Measurements from ENCODE around the gene XXYLT1.
"Not testable (repeated sequence)": the region's sequence is repeated elsewhere in the genome, so short reads cannot be mapped to it uniquely, and the experiment has no call there.

The XXYLT1 gene

DNA sequence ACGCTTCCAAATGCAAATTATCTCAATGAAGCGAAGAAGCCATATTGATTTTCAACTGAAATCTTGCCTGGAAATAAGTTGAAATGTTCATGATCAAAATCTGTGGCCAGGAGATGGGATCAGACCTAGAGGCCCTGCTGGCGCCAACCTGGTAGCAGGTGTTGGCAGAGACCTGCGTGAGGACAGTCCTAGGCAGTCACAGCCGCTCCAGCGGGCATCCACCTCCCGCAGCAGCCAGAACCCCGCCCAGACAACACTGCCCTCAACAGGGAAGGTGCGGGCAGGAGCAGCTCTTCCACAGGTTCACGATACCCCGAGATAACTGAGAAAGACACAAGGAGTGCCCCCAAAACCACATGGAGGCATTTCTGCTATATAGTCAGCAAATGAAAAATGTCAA is 145.3 kb downstream of the XXYLT1 start:
- DNase-seq, result no peak

DNA sequence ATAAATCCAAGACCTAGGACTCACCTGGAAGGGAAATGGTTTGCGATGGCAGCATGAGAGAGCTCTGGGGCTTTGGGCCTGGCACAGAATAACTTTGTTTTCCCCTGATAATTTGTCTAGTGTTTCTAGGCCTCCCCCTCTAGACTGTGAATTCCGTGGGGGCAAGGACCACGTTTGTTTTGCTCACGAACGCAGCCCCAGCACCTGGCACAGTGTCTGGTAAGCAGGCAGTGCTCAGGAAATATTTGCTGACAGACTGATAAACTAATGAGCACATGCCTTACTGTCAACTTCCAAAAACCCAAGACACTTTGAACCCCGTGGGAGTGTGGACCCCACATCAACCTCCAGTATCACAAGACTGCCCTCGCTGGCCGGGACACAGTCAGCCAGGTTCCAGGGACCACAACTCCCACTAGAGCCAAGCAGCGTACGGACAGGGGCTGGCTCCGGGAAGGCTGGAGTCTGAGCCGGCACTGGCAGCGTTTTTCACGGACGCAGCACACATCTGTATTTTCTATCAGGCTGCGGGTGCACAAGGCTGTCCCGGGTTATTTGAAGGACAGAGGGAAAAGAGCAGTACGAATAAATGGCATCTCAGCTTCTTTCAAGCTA is 146.5 kb downstream of the XXYLT1 start:
- DNase-seq, result no peak

DNA sequence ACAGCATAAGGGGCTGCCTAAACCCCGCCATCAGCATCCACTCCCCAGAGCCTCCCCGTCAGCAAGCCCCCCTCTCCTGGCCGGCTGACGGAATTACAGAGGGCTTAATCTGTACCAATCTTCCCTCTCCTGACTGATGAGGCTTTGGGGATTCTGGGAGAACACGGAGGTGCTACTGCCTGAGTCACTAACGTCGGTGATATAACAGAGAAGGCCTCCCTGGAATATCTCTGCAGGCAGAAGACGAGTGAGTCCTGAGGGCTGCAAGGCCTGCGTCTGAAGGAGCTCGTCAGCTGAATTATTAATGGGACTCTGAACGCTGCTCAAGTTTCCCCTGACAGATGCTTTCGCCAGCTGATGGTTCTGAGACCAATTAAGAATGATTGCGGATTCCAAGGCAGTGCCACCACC is 147.7 kb downstream of the XXYLT1 start:
- DNase-seq, result no peak

DNA sequence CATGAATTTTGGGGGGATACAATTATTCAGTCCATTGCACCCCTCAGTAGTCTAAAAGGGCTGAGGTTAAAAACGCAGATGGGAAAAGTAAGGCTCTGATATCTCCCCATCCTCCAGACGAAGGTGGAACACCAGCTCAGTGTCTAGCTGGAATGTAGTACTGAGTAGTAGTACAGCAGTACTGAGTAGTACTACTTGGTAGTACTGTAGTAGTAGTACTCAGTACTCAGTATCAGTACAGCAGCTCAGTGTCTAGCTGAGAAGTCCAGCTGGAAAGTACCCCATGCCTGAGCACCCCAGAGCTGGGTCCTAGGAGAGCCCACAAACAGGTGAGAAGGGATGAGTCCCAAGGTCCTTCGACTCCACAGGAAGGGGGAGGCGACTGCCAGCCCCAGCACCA is 148.7 kb downstream of the XXYLT1 start:
- DNase-seq, result no peak

DNA sequence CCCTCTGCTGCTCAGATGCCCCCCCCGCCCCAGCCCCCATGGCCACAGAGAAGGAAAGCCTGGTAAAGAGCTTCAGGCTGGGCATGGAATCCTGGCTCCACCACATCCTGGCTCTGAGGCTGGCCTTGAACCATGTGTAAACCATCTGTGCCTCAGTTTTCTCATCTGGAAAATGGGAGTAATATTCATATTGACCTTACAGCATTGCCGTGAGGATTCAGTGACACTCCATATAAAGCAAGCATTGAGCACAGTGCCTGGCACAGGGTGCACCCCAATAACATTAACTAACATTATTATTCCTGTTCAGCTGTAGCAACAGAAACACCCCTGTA is 150.7 kb downstream of the XXYLT1 start:
- no peak for DNase-seq

DNA sequence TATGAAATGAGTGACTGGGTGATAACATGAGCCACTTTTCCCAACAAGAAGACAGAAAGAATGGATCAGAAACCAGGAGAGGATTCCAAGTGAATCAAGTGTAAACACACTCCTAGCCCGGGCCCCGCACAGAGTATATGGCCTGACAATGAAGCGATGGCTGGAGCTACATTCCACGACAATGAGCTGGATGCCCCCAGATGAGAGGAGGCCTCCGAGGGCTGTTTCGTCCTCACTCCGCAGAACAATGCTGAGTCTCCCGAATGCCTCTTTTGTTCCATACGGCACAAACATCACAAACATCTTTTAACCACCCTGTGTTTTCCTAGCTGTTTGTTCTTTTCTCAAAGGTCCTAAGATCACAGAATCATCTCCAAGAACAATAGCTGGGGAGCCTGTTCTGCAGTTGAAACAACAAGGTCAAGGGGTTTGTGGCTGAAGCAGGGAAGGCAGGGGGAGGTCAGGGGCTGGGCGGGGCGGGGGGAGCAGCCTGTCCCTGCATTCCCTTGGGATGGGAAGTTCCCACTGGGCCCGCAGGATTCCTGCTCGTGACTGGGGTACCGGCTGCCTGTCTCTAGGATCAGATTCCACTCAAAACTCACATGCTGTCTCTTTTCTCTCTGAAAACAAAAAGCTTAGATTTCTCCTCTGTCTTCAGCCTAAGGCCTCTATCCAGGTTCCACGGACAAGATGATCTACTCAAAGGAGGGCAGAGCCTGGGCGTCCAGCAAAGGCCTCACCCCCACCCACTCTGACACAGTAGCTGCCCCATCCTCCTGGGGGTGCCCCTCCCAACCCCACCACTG is 151.3 kb downstream of the XXYLT1 start:
- DNase-seq, result no peak

DNA sequence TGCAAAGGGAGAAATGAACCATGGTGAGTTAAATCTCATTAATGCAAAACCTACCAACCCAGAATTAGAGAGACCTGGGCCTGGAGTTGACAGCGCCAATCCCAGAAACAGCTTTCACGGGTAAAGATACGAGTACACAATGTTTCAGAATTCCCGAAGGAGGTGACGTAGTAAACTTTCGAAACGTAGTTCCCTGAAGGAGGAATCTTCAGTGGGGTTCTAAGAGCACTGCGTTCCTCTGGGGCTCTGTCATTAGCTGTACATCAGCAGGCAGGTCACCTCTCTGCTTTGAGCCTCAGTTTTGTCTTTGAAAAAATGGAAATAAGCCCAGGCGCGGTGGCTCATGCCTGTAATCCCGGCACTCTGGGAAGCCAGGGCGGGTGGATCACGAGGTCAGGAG is 152.3 kb downstream of the XXYLT1 start:
- DNase-seq, result no peak

DNA sequence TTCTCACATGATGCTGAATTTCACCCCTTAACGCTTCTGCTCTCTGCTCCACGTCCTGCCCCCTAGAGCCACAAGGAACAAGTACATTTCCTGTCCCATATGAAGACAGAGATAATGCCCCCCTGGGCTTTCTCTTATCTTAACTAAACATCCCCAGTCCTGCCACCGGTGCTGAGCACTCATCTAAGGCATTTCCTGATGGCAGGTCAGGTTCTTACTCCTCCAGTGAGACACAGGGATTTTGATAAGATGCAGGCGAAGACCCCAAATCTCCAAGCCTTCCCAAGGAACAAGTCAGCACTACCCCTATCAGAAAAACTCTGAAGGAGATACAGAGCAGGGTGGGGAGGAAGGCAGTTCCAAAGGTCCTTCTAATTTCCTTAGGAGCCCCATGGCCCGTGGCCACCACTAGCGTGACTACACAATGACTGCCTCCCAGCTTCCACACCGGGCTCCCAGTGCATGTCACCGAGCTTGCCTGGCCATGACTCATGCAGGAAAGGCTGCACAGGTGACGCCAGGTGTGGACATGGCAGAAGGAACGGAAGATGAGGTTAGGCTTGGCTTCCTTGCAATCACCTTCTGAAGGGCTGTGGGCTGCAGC is 152.9 kb downstream of the XXYLT1 start:
- no peak for DNase-seq

DNA sequence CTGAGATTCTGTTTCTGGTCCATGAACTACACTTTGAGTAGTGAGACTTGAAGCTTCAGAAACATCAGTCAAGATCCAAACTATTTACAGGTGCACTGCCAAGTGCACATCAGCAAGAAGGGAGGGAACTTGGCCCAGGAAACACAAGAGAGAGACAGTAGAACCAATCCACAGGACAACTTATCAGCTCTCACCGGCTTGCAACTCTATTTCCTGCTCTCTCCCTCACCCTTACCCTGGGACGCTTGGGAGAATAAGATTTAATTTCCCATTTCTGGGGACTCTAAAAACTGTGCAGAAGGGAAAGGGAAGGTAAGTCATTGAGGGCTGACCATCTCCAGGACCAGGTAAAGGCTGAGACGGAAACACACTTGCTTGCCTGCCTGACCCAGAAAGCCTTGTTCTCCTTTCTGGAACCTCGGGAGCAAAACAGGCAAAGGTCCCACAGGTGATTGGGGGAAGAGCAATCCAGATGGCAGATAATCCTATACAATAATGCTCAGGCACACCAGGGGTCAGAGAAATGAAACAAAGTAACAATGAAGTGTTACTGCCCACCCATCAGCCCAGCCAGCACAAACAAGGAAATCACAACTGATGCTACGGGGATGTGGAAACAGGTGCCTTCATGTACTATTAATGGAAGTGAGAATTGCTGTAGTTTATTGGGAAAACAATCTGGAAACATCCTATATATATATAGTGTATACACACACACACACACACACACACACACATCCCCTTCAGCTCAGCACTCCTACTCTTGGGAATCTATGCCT is 154.4 kb downstream of the XXYLT1 start:
- DNase-seq, result no peak

DNA sequence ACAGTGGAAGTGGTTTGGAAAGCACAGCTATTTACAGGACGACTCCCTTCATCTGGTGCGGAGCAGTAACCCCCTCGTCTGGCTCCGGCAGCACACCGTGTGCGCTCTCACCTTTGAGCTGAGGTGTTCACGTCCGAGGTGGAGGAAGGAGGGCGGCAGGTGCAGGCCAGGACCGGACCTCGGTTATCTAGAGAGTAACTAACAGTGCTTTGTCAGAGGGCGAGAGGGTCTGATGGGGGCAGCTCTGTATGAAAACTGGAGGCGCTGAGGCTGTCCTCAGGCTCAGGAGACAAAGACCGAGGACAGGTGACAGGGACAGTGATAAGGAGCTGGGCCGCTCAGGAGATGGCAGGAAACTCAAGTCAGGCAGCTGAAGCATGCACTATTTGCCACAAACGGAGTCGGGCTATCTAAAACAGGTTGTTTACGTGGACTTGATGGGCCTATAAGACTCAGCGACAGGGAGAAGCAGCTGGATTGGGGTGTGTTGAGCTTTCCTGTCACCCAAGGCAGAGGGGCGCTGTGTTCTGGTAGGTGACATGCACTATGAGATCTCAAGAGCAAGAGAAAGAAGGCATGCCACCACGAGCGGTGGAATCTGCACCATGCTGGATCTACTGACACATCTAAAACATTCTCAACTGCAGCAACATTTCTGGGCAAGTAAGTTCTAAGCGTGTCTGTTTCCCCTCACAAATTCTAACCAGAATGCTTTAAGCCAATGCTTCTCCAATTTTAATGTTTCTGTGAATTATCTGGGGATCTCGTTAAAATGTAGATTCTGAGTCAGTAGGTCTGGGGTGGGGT is 155.2 kb downstream of the XXYLT1 start:
- no peak for DNase-seq

DNA sequence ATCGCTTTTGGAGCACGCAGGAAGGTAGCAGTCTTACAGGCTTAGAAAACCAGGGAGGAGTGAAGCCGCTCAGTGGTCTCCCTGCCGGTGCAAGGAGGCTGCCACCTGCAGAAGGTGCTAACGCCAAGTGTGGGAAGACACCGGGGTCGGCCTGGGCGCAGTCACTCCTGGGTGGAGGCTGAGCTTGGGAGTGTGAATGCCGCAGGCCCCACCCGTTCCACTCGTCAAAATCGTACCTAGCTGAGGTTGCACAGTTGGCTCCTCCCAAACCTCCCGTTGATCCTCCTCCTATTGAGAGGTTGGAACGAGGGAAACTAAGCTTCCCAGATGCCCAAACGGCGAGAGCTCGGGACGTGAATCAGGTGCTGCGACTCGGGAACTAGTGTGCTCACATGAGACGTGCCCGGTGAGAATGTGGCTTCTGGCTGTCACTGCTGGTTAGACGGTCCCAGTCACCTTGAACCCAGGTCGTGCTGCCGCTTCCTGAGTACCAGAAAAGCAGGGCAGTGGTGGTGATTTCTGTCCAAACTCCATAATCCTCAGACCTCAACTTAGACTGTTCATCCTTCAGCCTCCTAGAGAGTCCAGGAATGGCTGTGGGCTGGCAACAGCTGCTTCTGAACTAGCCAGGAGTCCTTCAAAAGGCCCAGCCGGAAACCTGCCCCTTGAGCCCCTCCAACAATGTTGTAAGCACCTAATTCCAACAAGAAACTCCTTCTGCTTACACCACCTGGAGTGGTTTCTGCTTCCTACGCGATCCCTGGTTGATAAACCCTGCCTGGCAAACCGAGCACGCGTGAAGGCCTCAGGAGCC is 156.0 kb downstream of the XXYLT1 start:
- no peak for DNase-seq

DNA sequence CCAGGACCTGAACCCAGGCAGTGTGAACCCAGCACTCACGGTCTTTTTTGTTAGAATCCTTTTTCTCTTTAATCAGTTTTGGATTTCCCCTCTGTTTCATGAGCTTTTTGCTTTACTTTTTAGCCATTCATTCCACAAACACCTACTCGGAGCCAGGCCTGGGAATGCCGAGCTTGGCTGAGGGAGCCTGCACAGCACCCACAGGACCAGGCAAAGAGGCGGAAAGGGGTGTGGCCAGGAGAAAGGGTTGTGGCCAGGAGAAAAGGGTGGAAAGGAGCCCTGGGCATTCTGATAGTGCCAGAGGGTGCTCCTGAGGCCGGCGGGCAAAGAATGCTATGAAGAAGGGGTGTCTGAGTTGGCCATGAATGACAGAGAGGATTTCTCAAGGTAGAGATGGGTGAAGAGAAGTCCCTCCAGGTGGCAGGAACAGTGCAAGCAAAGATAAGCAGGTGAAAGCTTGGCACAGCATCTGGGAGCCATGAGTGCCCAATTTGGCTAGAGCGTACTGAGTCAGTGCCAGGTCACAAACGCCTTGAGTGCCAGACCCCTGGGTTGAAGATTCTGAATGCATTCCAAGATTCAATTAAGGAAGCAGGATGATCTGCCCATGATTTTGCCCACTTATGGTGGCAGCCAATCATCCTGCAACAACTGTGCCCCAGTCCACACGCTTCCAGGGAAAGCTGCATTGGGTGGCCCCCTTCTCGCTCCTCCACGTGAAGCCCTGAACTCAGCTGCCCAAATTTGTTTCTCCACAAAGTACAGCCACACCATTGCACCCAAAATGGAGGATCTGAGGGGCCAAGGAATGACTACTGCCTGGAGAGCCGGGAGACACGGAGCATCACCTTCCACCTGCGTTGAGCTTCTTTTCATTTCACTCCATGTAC is 157.2 kb downstream of the XXYLT1 start:
- DNase-seq, result no peak

DNA sequence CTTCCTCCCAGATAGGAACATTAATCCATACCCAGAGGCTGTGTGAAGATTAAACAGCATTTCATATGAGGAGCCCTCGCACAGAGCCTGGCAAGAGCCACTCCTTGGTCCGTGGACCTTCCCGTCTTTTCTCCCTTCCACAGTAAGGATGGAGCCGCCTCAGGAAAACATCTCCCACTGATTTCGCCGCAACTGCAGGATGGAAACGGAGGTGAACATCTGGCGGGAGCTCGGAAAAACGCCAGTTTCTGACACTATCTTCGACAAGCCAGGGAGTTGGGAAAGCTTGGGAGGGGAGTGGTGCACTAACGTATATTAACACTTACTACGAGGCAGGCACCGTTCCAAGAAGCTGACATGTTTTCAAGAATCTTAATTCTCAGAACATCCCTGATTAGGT is 157.9 kb downstream of the XXYLT1 start:
- DNase-seq, result no peak

DNA sequence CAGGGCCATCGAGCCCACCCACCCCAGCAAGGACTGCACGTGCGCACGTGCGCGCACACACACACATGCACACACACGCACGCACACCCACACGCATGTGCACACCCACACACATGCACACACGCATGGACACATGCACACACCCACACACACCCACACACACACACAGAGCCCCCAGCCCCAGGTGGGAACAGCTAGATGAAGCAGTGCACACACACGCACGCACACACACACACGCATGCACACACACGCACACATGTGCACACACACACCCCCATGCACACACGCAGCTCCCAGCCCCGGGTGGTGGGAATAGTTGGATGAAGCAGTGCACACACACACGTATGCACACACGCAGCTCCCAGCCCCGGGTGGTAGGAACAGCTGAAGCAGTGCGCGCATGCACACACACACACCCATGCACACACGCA is 158.6 kb downstream of the XXYLT1 start:
- DNase-seq, result no peak

DNA sequence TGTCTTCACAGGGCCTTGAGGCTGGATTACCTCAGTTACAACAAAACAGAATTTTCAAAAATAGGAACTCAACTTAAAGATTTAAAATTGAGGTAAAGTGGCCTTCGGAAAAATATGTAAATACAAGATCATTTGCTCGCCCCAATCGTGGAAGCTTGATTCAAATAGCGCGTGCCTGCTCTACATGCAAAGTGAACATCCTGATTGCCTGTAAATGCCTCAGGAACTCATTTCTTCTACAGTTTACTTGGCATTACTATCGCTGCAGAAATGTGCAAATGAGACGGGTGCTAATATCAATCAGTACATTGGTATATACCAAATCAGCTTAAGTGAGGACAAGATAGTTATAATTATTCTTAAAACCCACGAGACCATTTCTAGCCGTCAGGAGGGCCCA is 159.2 kb downstream of the XXYLT1 start:
- DNase-seq, result no peak

DNA sequence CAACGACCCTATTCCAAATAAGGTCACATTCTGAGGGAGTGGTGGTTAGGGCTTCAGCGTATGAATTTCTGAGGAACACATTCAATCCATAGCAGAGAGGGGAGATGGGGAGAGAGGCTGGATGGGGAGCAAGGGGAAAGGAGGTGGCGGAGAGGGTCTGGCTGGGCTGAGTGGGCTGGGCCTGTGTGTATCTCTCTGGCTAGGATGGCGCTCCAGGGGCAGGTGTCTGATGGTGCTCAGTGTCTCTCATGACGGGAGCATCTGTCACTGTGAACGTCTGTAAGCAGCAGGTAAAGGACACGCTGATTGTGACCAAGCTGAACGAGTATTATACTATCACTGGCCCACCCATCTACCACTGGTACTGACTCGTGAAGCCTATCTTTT is 159.6 kb downstream of the XXYLT1 start:
- DNase-seq, result no peak

DNA sequence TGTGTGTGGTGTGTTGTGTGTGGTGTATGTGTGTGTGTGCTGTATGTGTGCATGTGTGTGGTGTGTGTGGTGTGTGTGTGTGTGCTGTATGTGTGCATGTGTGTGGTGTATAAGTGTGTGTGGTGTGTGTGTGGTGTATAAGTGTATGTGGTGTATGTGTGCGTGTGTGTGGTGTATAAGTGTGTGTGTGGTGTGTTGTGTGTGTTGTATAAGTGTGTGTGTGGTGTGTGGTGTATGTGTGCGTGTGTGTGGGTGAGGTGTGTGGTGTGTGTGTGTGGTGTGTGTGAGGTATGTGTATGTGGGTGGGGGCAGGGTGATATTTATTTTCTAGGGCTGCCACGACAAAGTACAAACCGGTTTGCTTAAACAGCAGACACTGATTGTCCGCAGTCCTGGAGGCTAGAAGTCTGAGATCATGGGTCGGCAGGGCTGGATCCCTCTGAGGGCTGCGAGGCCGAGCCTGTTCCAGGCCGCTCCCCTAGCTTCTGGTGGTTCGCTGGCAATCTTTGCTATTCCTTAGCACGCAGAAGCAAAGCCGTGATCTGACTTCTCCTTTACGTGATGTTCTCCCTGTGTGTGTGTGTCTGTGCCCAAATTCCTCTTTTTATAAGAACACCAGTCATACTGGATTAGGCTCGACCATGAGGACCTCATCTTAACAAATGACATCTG is 160.2 kb downstream of the XXYLT1 start:
- DNase-seq, result no peak

DNA sequence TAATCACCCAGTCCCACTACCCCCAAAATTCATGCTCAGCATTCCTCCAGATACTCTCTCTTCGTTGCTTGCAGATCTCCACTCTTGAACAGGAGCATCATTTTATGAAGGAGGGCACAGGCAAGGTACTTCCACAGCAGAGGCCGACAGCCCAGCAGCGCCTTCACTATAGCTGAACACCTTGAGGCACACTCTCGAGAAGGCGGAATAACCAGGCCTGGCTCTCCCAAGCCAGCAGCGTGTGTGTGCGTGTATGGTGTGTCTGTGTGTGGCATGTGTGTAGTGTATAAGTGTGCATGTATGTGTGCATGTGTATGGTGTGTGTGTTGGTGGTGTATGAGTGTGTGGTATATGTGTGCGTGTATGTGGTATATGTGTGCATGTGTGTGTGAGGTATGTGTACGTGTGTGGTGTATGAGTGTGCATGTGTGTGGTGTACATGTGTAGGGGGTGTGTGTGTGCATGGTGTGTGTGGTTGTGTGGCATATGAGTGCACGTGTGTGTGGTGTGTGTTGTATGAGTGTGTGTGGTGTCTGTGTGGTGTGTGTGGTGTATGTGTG is 161.8 kb downstream of the XXYLT1 start:
- DNase-seq, result no peak

DNA sequence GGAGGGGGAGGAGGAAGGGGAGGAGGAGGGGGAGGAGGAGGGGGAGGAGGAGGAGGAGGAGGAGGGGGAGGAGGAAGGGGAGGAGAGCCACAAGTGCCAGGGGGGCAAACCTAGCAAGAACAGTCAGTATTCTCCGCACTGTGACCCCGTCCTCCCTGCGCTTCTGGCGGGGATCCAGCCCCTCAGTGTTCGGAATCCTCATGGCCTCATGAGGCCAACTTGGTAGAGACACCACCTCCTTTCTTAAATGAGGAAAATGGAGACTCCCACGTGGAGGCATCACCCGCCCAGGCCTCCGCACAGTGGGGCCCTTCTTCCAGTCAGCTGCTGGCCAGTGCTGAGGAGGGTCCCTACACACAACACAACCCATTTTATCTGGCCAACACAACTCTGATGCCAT is 163.4 kb downstream of the XXYLT1 start:
- DNase-seq, result no peak

DNA sequence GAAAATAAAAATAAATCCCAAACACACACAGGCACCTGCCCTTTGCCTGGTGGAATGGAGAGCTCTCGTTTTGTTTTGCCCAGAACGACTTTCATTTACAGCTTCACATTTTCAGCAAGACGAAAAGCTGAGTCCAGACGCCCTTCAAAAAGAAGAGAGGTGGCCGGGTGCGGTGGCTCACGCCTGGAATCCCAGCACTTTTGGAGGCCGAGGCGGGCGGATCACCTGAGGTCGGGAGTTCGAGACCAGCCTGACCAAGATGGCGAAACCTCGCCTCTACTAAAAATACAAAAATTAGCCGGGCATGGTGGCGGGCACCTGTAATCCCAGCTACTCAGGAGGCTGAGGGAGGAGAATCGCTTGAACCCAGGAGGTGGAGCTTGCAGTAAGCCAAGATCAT is 163.9 kb downstream of the XXYLT1 start:
- DNase-seq, result not testable (repeated sequence)
